GM12891 (cell line): ENCODE measurements around the gene ZNF496.

Source experiments
- DNase-seq: peaks from one replicate; pipeline ENCODE4 v3.0.0; 2011; ENCODE audit warnings: low spot score; ENCODE audit not compliant: insufficient read length
- FAIRE-seq: peaks from 2 replicates; lab custom pipeline; 2011; peaks lifted over from hg19 to GRCh38; lab: Jason Lieb, UNC
- PAX5 ChIP-seq: IDR thresholded peaks from 2 replicates; pipeline ENCODE4 v1.6.1; 2011; ENCODE audit warnings: low read length, moderate library complexity, mild to moderate bottlenecking; ENCODE audit not compliant: insufficient read depth, severe bottlenecking
- POLR2A ChIP-seq: IDR thresholded peaks from 2 replicates; pipeline ENCODE4 v1.6.1; 2011; ENCODE audit warnings: low read depth, low read length, control low read depth
- POLR2AphosphoS5 ChIP-seq: IDR thresholded peaks from 2 replicates; pipeline ENCODE4 v1.6.1; 2011; ENCODE audit warnings: low read depth, low read length, control low read depth
- POU2F2 ChIP-seq: IDR thresholded peaks from 2 replicates; pipeline ENCODE4 v1.6.1; 2011; ENCODE audit warnings: low read depth, mild to moderate bottlenecking, control low read depth, low read length, moderate library complexity
- SPI1 ChIP-seq: IDR thresholded peaks from 2 replicates; pipeline ENCODE4 v1.6.1; 2011; ENCODE audit warnings: low read depth, low read length, control low read depth
- TAF1 ChIP-seq: IDR thresholded peaks from 2 replicates; pipeline ENCODE4 v1.6.1; 2011; ENCODE audit warnings: low read depth, low read length, control low read depth

Gene ZNF496

DNA sequence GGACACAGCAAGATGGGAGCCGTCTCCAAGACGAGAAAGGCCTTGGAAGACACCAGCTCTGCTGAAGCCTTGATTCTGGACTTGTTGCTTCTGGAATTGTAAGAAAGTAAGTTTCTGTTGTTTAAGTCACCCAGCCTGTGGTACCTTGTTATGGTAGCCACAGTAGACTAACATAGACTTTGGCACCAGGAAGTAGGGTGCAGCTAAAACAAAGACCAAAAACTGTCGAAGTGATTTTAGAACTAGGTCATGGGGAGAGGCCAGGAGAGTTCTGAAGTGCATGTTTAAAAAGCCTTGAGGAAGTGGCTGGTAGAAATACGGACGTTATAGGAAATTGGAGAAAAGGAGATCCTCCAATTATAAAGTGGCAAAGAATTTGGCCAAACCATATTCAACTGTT, 28.5 kb downstream of the ZNF496 start:
- no peak for DNase-seq
- FAIRE-seq: no peak
- TF ChIP-seq POLR2AphosphoS5 (no peak), POLR2A (no peak), PAX5 (no peak), SPI1 (no peak), POU2F2 (no peak), TAF1 (no peak)

GRCh38 chr1:247301176-247301540, 30.5 kb downstream of the ZNF496 start:
- DNase-seq: no peak
- no peak for FAIRE-seq
- no peak for TF ChIP-seq PAX5
- no peak for TF ChIP-seq POLR2AphosphoS5
- no peak for TF ChIP-seq POU2F2
- TF ChIP-seq TAF1: no peak
- no peak for TF ChIP-seq SPI1

- FAIRE-seq (no peak), DNase-seq (no peak)
- TF ChIP-seq POU2F2 (no peak), TAF1 (no peak), POLR2AphosphoS5 (no peak), POLR2A (no peak), SPI1 (no peak), PAX5 (no peak)
Measured at GRCh38 chr1:247300491-247301175, 31.0 kb downstream of the ZNF496 start.

DNA sequence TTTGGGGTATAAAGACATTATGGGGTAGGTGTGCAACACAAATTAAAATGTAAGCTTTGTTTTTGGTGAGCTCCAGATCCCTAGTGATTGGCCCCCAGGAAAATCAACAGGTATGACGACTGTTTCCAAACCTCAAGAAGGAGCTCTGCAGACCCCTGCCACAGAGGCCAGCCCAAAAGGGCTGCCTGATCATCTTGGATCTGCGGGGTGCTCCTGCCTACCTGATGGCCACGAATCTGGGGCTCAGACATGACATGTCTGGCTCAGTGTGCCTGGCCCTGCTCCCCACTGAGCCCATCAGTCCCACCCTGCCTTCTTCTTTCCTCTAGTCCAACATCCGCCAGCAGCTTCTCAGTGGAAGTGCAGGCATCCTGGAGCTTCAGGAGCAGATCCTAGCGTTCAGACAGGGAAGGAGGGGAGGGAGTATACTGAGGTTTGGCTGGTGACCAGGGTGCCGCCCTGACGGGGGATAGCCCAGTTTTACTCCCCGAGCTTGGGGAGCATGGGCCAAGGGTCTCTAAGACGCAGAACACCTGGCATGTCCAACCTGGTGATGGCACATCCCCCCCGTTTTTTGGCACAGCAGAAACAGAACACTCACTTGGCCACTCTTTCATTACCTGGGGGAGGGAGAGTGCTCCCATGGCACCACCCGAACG, 31.8 kb downstream of the ZNF496 start:
- TF ChIP-seq POU2F2: no peak
- TF ChIP-seq SPI1: no peak
- no peak for TF ChIP-seq POLR2AphosphoS5
- no peak for TF ChIP-seq PAX5
- no peak for TF ChIP-seq TAF1
- TF ChIP-seq POLR2A: no peak

GRCh38 chr1:247298701-247299100, 33.0 kb downstream of the ZNF496 start:
- TF ChIP-seq SPI1 (no peak), TAF1 (no peak), POLR2AphosphoS5 (no peak), POLR2A (no peak), POU2F2 (no peak), PAX5 (no peak)
- FAIRE-seq (no peak), DNase-seq (no peak)

More for the DNA sequence above, 31.8 kb downstream of the ZNF496 start:
- FAIRE-seq (no peak), DNase-seq (no peak)

DNA sequence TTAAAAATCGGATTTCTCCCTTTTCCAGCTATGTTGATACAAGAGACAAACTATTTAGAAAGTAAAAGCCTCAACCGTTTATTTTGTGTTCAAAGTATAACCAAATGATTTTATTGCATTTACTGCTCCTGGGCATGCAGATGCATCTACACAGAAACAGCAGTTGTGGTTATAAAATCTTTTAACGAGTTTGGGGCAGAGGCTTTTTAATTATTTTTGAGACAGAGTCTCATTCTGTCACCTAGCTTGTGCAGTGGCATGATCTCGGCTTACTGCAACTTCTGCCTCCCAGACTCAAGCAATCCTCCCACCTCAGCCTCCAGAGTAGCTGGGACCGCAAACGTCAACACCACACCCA, 33.6 kb downstream of the ZNF496 start:
- DNase-seq: no peak
- TF ChIP-seq POLR2A (no peak), SPI1 (no peak), TAF1 (no peak), POU2F2 (no peak), POLR2AphosphoS5 (no peak), PAX5 (no peak)
- FAIRE-seq: no peak

- DNase-seq (no peak), FAIRE-seq (no peak)
- TF ChIP-seq TAF1 (no peak), POLR2AphosphoS5 (no peak), POU2F2 (no peak), SPI1 (no peak), POLR2A (no peak), PAX5 (no peak)
Measured at GRCh38 chr1:247297263-247298123, 34.2 kb downstream of the ZNF496 start.

DNA sequence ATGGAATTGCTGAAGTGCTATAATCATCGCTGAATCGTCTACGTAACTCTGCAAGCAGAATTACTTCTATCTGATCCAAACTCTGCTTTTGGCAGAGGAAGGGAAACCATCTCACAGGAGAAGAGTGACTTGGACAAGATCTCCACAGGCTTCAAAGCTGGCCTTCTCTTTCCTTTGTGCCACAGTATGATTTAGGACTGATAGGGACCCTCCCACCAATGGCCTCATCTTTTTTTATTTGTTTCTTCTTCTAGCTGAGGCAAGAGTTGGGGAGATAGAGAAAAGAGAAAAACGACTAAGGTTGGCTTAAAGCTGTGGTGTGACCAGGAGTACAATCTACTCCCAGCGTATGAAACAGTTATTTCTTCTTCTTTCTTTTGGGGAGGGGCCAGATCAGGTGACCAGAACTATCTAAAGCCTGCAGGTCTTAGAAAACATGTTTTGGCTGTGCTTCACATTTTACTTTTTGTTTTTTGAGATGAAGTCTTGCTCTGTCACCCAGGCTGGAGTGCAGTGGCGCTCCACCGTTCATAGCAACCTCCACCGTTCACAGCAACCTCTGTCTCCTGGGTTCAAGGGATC, 35.0 kb downstream of the ZNF496 start:
- TF ChIP-seq POU2F2 (no peak), TAF1 (no peak), POLR2A (no peak), PAX5 (no peak), SPI1 (no peak), POLR2AphosphoS5 (no peak)
- no peak for FAIRE-seq
- DNase-seq: no peak
